Nephron (organoid): ENCODE measurements around the gene HIGD1C.
"Not testable (repeated sequence)": the region's sequence is repeated elsewhere in the genome, so short reads cannot be mapped to it uniquely, and the experiment has no call there.

Source experiments
- H3K27ac Mint-ChIP-seq, 3 experiments: 2 replicates each; pipeline ENCODE4 v1.8.0; 2020; ENCODE audit warnings: mixed read lengths in 3 of 3, mild to moderate bottlenecking in 2 of 3, moderate library complexity in 1 of 3
- H3K27me3 Mint-ChIP-seq: 2 replicates; pipeline ENCODE4 v1.8.0; 2021; ENCODE audit warnings: low read depth, mild to moderate bottlenecking, moderate library complexity, mixed read lengths
- H3K36me3 Mint-ChIP-seq: 2 replicates; pipeline ENCODE4 v1.8.0; 2020; ENCODE audit warnings: low read depth, mixed read lengths
- H3K4me1 Mint-ChIP-seq: 2 replicates; pipeline ENCODE4 v1.8.0; 2020; ENCODE audit warnings: mixed read lengths
- H3K4me3 Mint-ChIP-seq, 3 experiments: 2 replicates each; pipeline ENCODE4 v1.8.0; 2020; ENCODE audit warnings: mild to moderate bottlenecking in 3 of 3, mixed read lengths in 3 of 3, moderate library complexity in 2 of 3
- H3K9me3 Mint-ChIP-seq: 2 replicates; pipeline ENCODE4 v1.8.0; 2020; ENCODE audit warnings: mixed read lengths
- CTCF ChIP-seq, 3 experiments: fragments of 200-600 bp; sonication (generic); IDR thresholded peaks; one replicate each; pipeline ENCODE4 v1.5.0; 2021; ENCODE audit warnings: antibody characterized with exemption in 3 of 3; ENCODE audit not compliant: unreplicated experiment in 3 of 3

Gene HIGD1C

GRCh38 chr12:50952510-50952909, at the start of gene HIGD1C:
HIGD1C (plus strand) TSS chr12:50952544; CDS start chr12:50953999, 1,455 bp downstream.
- Mint-ChIP-seq H3K27ac (no peak within 1 kb of the TSS), H3K27me3 (no peaks in the 10 kb centered on the region), H3K4me1 (peaks cover 6% of the 10 kb centered on the region), H3K9me3 (peaks cover 2% of the 10 kb centered on the region), H3K4me3 (no peak within 1 kb of the TSS), H3K36me3 (no peaks in the 10 kb centered on the region)
- TF ChIP-seq CTCF (IDR thresholded peaks at IDR 0.05; ENCODE audit: unreplicated experiment in 3 of 3) = no peak

GRCh38 chr12:50908479-50908878, 43.9 kb upstream of the HIGD1C start:
- H3K27me3 Mint-ChIP-seq, H3K36me3 Mint-ChIP-seq, H3K4me3 Mint-ChIP-seq, H3K4me1 Mint-ChIP-seq, H3K27ac Mint-ChIP-seq: not testable (repeated sequence)
- peaks cover 22% of the 10 kb centered on the region for H3K9me3 Mint-ChIP-seq

- H3K27ac Mint-ChIP-seq, H3K27me3 Mint-ChIP-seq, H3K4me3 Mint-ChIP-seq, H3K4me1 Mint-ChIP-seq: not testable (repeated sequence)
- Mint-ChIP-seq H3K9me3 (peaks cover 49% of the 10 kb centered on the region), H3K36me3 (peaks cover 14% of the 10 kb centered on the region)
Measured at GRCh38 chr12:50912361-50912760, 40.0 kb upstream of the HIGD1C start.

GRCh38 chr12:50913224-50913623, 39.1 kb upstream of the HIGD1C start:
- peaks cover 57% of the 10 kb centered on the region for H3K9me3 Mint-ChIP-seq
- no peak overlapping the region for H3K27ac Mint-ChIP-seq
- no peak for TF ChIP-seq CTCF (IDR thresholded peaks at IDR 0.05; ENCODE audit: unreplicated experiment in 3 of 3)
- no peak overlapping the region for H3K4me3 Mint-ChIP-seq
- peaks cover 18% of the 10 kb centered on the region for H3K36me3 Mint-ChIP-seq
- H3K4me1 Mint-ChIP-seq = no peaks in the 10 kb centered on the region
- no peaks in the 10 kb centered on the region for H3K27me3 Mint-ChIP-seq

- H3K9me3 Mint-ChIP-seq = peaks cover 69% of the 10 kb centered on the region
- TF ChIP-seq CTCF (IDR thresholded peaks at IDR 0.05; ENCODE audit: unreplicated experiment in 3 of 3) = no peak
- H3K4me3 Mint-ChIP-seq = no peak overlapping the region
- no peaks in the 10 kb centered on the region for H3K27me3 Mint-ChIP-seq
- peaks cover 18% of the 10 kb centered on the region for H3K36me3 Mint-ChIP-seq
- H3K27ac Mint-ChIP-seq = no peak overlapping the region
- H3K4me1 Mint-ChIP-seq = no peaks in the 10 kb centered on the region
Measured at GRCh38 chr12:50914872-50915484, 37.4 kb upstream of the HIGD1C start.

GRCh38 chr12:50916292-50916691, 36.1 kb upstream of the HIGD1C start:
- Mint-ChIP-seq H3K4me1 (no peaks in the 10 kb centered on the region), H3K27ac (no peak overlapping the region), H3K9me3 (peaks cover 63% of the 10 kb centered on the region), H3K27me3 (no peaks in the 10 kb centered on the region), H3K36me3 (peaks cover 18% of the 10 kb centered on the region), H3K4me3 (no peak overlapping the region)
- TF ChIP-seq CTCF (IDR thresholded peaks at IDR 0.05; ENCODE audit: unreplicated experiment in 3 of 3) = no peak

- Mint-ChIP-seq H3K36me3 (peaks cover 9% of the 10 kb centered on the region), H3K4me1 (peaks cover 14% of the 10 kb centered on the region), H3K27ac (no peak overlapping the region), H3K4me3 (no peak overlapping the region), H3K27me3 (no peaks in the 10 kb centered on the region), H3K9me3 (peaks cover 46% of the 10 kb centered on the region)
- no peak for TF ChIP-seq CTCF (IDR thresholded peaks at IDR 0.05; ENCODE audit: unreplicated experiment in 3 of 3)
Measured at GRCh38 chr12:50918584-50919316, 33.6 kb upstream of the HIGD1C start.
